Gastrocnemius medialis (tissue), 4 donors: ENCODE data around the gene PSKH1. TPM values are rescaled to one million over a fixed set of nuclear protein-coding genes. Genes with fewer than 3 reads are reported as not detected.
A peak's percentile ranks its signal among the peaks of the same experiment; 100 is the strongest.

Source experiments
- ATAC-seq, 2 donors: fragments of 150-250 bp; one replicate each; pipeline ENCODE4 v1.9.1; 2016
- DNase-seq, 2 donors: peaks; one replicate each; pipeline ENCODE4 v3.0.0-alpha.2; 2019
- H3K27ac ChIP-seq, 4 donors: fragments of 200-600 bp; sonication (generic); 1 replicate in 1 of 4; 2 replicates in 3 of 4; pipeline ENCODE4 v1.5.1; 2016 to 2018; ENCODE audit warnings: mild to moderate bottlenecking in 2 of 4, moderate library complexity in 1 of 4
- H3K27me3 ChIP-seq, 3 donors: fragments of 200-600 bp; sonication (generic) in 2 of 3; 1 replicate in 1 of 3; 2 replicates in 2 of 3; pipeline versions ENCODE4 v1.5.1 to v1.6.0; 2016 to 2019; ENCODE audit warnings: mild to moderate bottlenecking in 1 of 3, moderate library complexity in 1 of 3
- H3K36me3 ChIP-seq, 2 donors: fragments of 200-600 bp; sonication (generic) in 1 of 2; one replicate each; pipeline ENCODE4 v1.5.1; 2017 to 2018
- H3K4me1 ChIP-seq, 2 donors: fragments of 200-600 bp; sonication (generic) in 1 of 2; one replicate each; pipeline ENCODE4 v1.5.1; 2016 to 2017; ENCODE audit warnings: mild to moderate bottlenecking in 2 of 2
- H3K4me3 ChIP-seq, 4 donors: fragments of 200-600 bp; sonication (generic) in 3 of 4; 1 replicate in 1 of 4; 2 replicates in 3 of 4; pipeline ENCODE4 v1.5.1; 2016 to 2019; ENCODE audit warnings: mild to moderate bottlenecking in 2 of 4
- H3K9me3 ChIP-seq, 3 donors: fragments of 200-600 bp; sonication (generic) in 2 of 3; 1 replicate in 1 of 3; 2 replicates in 2 of 3; pipeline ENCODE4 v1.5.1; 2016 to 2019
- POLR2A ChIP-seq, 2 donors: fragments of 450-650 bp; IDR thresholded peaks; one replicate each; pipeline ENCODE4 v1.6.1; 2017; ENCODE audit warnings: antibody characterized with exemption in 2 of 2, mild to moderate bottlenecking in 2 of 2, moderate library complexity in 2 of 2
- in situ Hi-C, 4 donors: fragments of 200-750 bp; cut with MboI; loops; one replicate each; pipeline versions ENCODE4 v1.15.0 to v1.8.0; 2017; ENCODE audit warnings: low sequenced_read_pairs in 4 of 4
- intact Hi-C: fragments of 100-400 bp; cut with DNase I; formaldehyde crosslinking; loops from one replicate; pipeline ENCODE4 v1.15.1; 2023; ENCODE audit warnings: low total_unique reads
- total RNA-seq, 4 donors: library from RNA; depleted of rRNA; stranded (reverse); fragments of >200 nt; gene quantifications; one replicate each; pipeline versions ENCODE4 v1.1.0 to v1.2.3, GENCODE V29; 2016
- TF ChIP-seq, protein P1 (sequence below), 5 experiments: fragments of 450-650 bp in 3 of 5; fragments of 200-600 bp in 2 of 5; sonication (generic) in 2 of 5; IDR thresholded peaks in 4 of 5; conservative IDR thresholded peaks in 1 of 5; 1 replicate in 4 of 5; 2 replicates in 1 of 5; pipeline ENCODE4 v1.5.1; 2016 to 2019; ENCODE audit warnings: antibody characterized with exemption in 5 of 5, mild to moderate bottlenecking in 3 of 5, moderate library complexity in 3 of 5

PSKH1 gene
- total RNA-seq, 4 donors from 2014 or later = 4.1 to 12.7 (median 6.9) TPM

DNA sequence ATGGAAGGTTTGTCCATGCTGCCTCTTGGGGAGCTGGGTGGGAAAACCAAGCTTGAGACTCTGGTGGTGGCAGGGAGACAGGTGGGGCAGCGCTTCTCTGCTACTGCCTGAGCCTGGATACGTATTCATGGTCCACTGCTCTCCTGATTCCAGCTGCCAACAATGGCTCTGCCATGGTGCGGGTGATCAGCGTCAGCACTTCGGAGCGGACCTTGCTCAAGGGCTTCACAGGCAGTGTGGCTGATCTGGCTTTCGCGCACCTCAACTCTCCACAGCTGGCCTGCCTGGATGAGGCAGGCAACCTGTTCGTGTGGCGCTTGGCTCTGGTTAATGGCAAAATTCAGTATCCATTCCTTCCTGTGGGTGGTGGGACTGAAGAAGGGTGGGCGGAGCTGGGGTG is 16.0 kb upstream of the PSKH1 start:
- TF ChIP-seq POLR2A (IDR thresholded peaks at IDR 0.05) = no peak
- TF ChIP-seq, protein P1, sequence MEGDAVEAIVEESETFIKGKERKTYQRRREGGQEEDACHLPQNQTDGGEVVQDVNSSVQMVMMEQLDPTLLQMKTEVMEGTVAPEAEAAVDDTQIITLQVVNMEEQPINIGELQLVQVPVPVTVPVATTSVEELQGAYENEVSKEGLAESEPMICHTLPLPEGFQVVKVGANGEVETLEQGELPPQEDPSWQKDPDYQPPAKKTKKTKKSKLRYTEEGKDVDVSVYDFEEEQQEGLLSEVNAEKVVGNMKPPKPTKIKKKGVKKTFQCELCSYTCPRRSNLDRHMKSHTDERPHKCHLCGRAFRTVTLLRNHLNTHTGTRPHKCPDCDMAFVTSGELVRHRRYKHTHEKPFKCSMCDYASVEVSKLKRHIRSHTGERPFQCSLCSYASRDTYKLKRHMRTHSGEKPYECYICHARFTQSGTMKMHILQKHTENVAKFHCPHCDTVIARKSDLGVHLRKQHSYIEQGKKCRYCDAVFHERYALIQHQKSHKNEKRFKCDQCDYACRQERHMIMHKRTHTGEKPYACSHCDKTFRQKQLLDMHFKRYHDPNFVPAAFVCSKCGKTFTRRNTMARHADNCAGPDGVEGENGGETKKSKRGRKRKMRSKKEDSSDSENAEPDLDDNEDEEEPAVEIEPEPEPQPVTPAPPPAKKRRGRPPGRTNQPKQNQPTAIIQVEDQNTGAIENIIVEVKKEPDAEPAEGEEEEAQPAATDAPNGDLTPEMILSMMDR (IDR thresholded peaks at IDR 0.05 in 4 of 5, conservative IDR thresholded peaks at IDR 0.05 in 1 of 5) = no peak
- peaks cover 46 to 53% of the 10 kb centered on the region in 2 donors for H3K4me1 ChIP-seq
- H3K27ac ChIP-seq = no peak overlapping the region
- H3K4me3 ChIP-seq = no peak overlapping the region
- no peaks in the 10 kb centered on the region for H3K27me3 ChIP-seq
- intact Hi-C loops = no loop called here
- ATAC-seq (no peak), DNase-seq (no peak)
- peaks cover 2 to 50% of the 10 kb centered on the region in 2 donors for H3K36me3 ChIP-seq
- in situ Hi-C loops = no loop called here
- no peaks in the 10 kb centered on the region for H3K9me3 ChIP-seq

DNA sequence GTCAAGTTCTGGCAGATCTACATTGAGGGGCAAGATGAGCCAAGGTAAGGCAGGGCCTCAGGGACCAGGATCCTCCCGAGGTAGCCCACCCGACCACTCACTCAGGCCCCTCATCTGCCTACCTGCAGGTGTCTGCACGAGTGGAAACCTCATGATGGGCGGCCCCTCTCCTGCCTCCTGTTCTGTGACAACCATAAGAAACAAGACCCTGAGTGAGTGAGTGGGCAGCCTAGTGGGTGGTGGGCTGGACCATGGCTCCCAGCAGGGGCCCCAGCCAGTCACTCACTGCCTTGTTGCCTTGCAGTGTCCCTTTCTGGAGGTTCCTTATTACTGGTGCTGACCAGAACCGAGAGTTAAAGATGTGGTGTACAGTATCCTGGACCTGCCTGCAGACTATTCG is 14.8 kb upstream of the PSKH1 start:
- H3K36me3 ChIP-seq = peaks cover 2 to 58% of the 10 kb centered on the region in 2 donors
- no peaks in the 10 kb centered on the region for H3K27me3 ChIP-seq
- ATAC-seq = no peak
- no peak overlapping the region for H3K27ac ChIP-seq
- in situ Hi-C loops (no loop called here), intact Hi-C loops (no loop called here)
- H3K4me3 ChIP-seq = no peak overlapping the region
- no peak for DNase-seq
- peaks cover 52 to 59% of the 10 kb centered on the region in 2 donors for H3K4me1 ChIP-seq
- no peaks in the 10 kb centered on the region for H3K9me3 ChIP-seq
- TF ChIP-seq, protein P1 (IDR thresholded peaks at IDR 0.05 in 4 of 5, conservative IDR thresholded peaks at IDR 0.05 in 1 of 5) = no peak
- no peak for TF ChIP-seq POLR2A (IDR thresholded peaks at IDR 0.05)

DNA sequence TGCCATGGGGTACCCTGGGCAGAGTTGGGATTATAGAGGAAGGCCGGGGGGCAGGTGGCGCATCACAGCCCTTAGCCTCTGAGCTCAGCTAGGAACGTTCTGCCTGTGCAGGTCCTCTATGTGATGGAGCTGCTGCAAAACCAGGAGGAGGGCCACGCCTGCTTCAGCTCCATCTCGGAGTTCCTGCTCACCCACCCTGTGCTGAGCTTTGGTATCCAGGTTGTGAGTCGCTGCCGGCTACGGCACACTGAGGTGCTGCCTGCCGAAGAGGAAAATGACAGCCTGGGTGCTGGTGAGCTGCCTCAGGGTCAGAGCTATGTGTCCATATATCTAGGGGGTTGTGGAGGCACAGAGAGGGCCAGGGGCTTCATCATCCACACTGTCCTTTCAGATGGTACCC is 14.2 kb upstream of the PSKH1 start:
- Histone ChIP-seq H3K27me3 (no peaks in the 10 kb centered on the region), H3K4me3 (no peak overlapping the region), H3K4me1 (peaks cover 54 to 62% of the 10 kb centered on the region in 2 donors), H3K36me3 (peaks cover 2 to 64% of the 10 kb centered on the region in 2 donors), H3K27ac (peak overlapping the region in 1 of 4 donors; percentile 87), H3K9me3 (no peaks in the 10 kb centered on the region)
- intact Hi-C loops = no loop called here
- in situ Hi-C loops = no loop called here
- DNase-seq = no peak
- TF ChIP-seq, protein P1 (IDR thresholded peaks at IDR 0.05 in 4 of 5, conservative IDR thresholded peaks at IDR 0.05 in 1 of 5) = no peak
- TF ChIP-seq POLR2A (IDR thresholded peaks at IDR 0.05) = no peak
- ATAC-seq = no peak

DNA sequence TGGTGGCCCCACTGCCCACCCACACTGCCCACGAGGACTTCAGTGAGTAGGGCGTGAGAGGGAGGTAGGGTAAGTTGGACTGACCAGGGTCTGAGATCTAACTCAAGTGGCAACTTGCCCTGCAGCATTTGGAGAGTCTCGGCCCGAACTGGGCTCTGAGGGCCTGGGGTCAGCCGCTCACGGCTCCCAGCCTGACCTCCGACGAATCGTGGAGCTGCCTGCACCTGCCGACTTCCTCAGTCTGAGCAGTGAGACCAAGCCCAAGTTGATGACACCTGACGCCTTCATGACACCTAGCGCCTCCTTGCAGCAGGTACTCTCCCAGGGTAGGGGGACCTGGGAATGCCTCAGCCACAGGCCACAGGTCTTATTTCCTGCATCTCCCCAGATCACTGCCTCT is 13.6 kb upstream of the PSKH1 start:
- in situ Hi-C loops (no loop called here), intact Hi-C loops (no loop called here)
- H3K4me1 ChIP-seq = peaks cover 54 to 62% of the 10 kb centered on the region in 2 donors

More for the DNA sequence above, 13.6 kb upstream of the PSKH1 start:
- TF ChIP-seq, protein P1 (IDR thresholded peaks at IDR 0.05 in 4 of 5, conservative IDR thresholded peaks at IDR 0.05 in 1 of 5) = no peak
- TF ChIP-seq POLR2A (IDR thresholded peaks at IDR 0.05) = no peak
- no peak for DNase-seq
- Histone ChIP-seq H3K36me3 (peaks cover 2 to 67% of the 10 kb centered on the region in 2 donors), H3K9me3 (no peaks in the 10 kb centered on the region), H3K27me3 (no peaks in the 10 kb centered on the region), H3K4me3 (no peak overlapping the region), H3K27ac (peak overlapping the region; percentile 87 to 95 (median 90))
- ATAC-seq = no peak
